Measurements from ENCODE around the gene LCORL.

Gene LCORL

GRCh38 chr4:17924189-17924588 lies 97.4 kb downstream of the LCORL start:
- CTCF ChIA-PET = no interaction called here
- Histone ChIP-seq H3K36me3 (ENCODE audit: control insufficient read depth in 4 of 4, insufficient read depth in 4 of 4, low read length in 3 of 4) (peaks cover 0 to 19% (median 7%) of the 10 kb centered on the region in 4 experiments), H3K27me3 (replicated peaks in 2 of 5; ENCODE audit: control insufficient read depth in 4 of 5, insufficient read depth in 5 of 5, low read length in 4 of 5) (no peaks in the 10 kb centered on the region), H3K9me3 (ENCODE audit: control extremely low read depth in 1 of 5, control insufficient read depth in 4 of 5, insufficient read depth in 2 of 5, low read depth in 1 of 5, low read length in 4 of 5) (peaks cover 0 to 9% (median 0%) of the 10 kb centered on the region in 5 experiments), H3K27ac (ENCODE audit: insufficient read depth in 1 of 2, low read depth in 1 of 2, low read length in 2 of 2, poor library complexity in 1 of 2, severe bottlenecking in 2 of 2) (no peak overlapping the region), H3K4me3 (ENCODE audit: control insufficient read depth in 1 of 7, extremely low read depth in 1 of 7, insufficient read depth in 4 of 7, low read depth in 2 of 7, low read length in 6 of 7) (no peak overlapping the region), H3K4me1 (ENCODE audit: control extremely low read depth in 1 of 4, control insufficient read depth in 4 of 4, insufficient read depth in 4 of 4, low read length in 3 of 4) (peaks cover 0 to 12% (median 3%) of the 10 kb centered on the region in 4 experiments)
- DNase-seq = no peak
- POLR2A ChIA-PET = no interaction called here
- WGBS (ENCODE audit: insufficient coverage) = 100% methylated on average over 5 of the region's 5 CpGs

DNA sequence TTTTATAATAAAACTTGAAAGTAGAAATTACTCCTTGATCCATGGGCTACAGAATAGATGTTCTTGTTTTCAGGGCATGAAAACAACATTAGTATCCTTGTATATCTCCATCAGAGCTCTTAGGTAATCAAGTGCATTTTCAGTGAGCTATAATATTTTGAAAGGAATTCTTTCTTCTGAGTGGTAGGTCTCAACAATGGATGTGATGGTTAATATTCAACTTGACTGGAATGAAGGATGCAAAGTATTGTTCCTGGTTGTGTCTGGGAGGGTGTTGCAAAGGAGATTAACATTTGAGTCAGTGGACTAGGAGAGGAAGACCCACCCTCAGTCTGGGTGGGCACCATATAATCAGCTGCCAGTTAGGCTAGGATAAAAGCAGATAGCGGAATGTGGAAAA lies 100.1 kb downstream of the LCORL start:
- CTCF ChIA-PET = no interaction called here
- 90% methylated on average over 1 of the region's 1 CpG for WGBS (ENCODE audit: insufficient coverage)
- H3K4me3 ChIP-seq (ENCODE audit: control insufficient read depth in 1 of 7, extremely low read depth in 1 of 7, insufficient read depth in 4 of 7, low read depth in 2 of 7, low read length in 6 of 7) = no peak overlapping the region
- no peak for DNase-seq
- H3K27ac ChIP-seq (ENCODE audit: insufficient read depth in 1 of 2, low read depth in 1 of 2, low read length in 2 of 2, poor library complexity in 1 of 2, severe bottlenecking in 2 of 2) = no peak overlapping the region
- POLR2A ChIA-PET = no interaction called here
- H3K27me3 ChIP-seq (replicated peaks in 2 of 5; ENCODE audit: control insufficient read depth in 4 of 5, insufficient read depth in 5 of 5, low read length in 4 of 5) = no peaks in the 10 kb centered on the region
- H3K4me1 ChIP-seq (ENCODE audit: control extremely low read depth in 1 of 4, control insufficient read depth in 4 of 4, insufficient read depth in 4 of 4, low read length in 3 of 4) = peaks cover 0 to 12% (median 3%) of the 10 kb centered on the region in 4 experiments
- peaks cover 0 to 12% (median 5%) of the 10 kb centered on the region in 4 experiments for H3K36me3 ChIP-seq (ENCODE audit: control insufficient read depth in 4 of 4, insufficient read depth in 4 of 4, low read length in 3 of 4)
- H3K9me3 ChIP-seq (ENCODE audit: control extremely low read depth in 1 of 5, control insufficient read depth in 4 of 5, insufficient read depth in 2 of 5, low read depth in 1 of 5, low read length in 4 of 5) = peaks cover 0 to 1% (median 0%) of the 10 kb centered on the region in 5 experiments

GRCh38 chr4:17920681-17921080 lies 100.9 kb downstream of the LCORL start:
- peaks cover 0 to 12% (median 3%) of the 10 kb centered on the region in 4 experiments for H3K4me1 ChIP-seq (ENCODE audit: control extremely low read depth in 1 of 4, control insufficient read depth in 4 of 4, insufficient read depth in 4 of 4, low read length in 3 of 4)
- no peaks in the 10 kb centered on the region for H3K27me3 ChIP-seq (replicated peaks in 2 of 5; ENCODE audit: control insufficient read depth in 4 of 5, insufficient read depth in 5 of 5, low read length in 4 of 5)
- no peak overlapping the region for H3K27ac ChIP-seq (ENCODE audit: insufficient read depth in 1 of 2, low read depth in 1 of 2, low read length in 2 of 2, poor library complexity in 1 of 2, severe bottlenecking in 2 of 2)
- H3K4me3 ChIP-seq (ENCODE audit: control insufficient read depth in 1 of 7, extremely low read depth in 1 of 7, insufficient read depth in 4 of 7, low read depth in 2 of 7, low read length in 6 of 7) = no peak overlapping the region
- peaks cover 0 to 1% (median 0%) of the 10 kb centered on the region in 5 experiments for H3K9me3 ChIP-seq (ENCODE audit: control extremely low read depth in 1 of 5, control insufficient read depth in 4 of 5, insufficient read depth in 2 of 5, low read depth in 1 of 5, low read length in 4 of 5)
- ChIA-PET POLR2A (no interaction called here), CTCF (no interaction called here)
- DNase-seq = peak in 2 of 3 donors; percentile 58 to 74
- WGBS (ENCODE audit: insufficient coverage) = 100% methylated on average over 1 of the region's 1 CpG
- H3K36me3 ChIP-seq (ENCODE audit: control insufficient read depth in 4 of 4, insufficient read depth in 4 of 4, low read length in 3 of 4) = peaks cover 0 to 12% (median 5%) of the 10 kb centered on the region in 4 experiments

DNA sequence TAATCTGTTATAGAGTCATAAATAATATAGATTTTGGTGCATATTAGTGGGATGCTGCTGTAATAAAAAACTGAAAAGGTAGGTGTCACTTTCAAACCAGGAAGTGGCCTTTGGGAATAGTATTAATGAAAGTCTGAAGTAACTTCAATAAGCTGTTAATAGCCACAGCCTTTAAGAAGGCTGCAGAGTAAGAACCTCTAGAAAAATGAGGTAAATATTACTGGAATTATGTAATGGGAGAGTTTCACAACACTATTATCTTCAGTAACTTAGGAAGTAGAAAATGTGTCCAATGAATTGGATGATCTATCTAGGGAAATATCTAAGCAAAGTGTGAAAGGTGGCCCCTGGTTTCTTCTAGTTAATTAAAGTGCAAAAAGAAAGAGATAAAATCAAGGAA lies 106.1 kb downstream of the LCORL start:
- H3K36me3 ChIP-seq (ENCODE audit: control insufficient read depth in 4 of 4, insufficient read depth in 4 of 4, low read length in 3 of 4) = peaks cover 4 to 22% (median 12%) of the 10 kb centered on the region in 4 experiments
- H3K4me3 ChIP-seq (ENCODE audit: control insufficient read depth in 1 of 7, extremely low read depth in 1 of 7, insufficient read depth in 4 of 7, low read depth in 2 of 7, low read length in 6 of 7) = no peak overlapping the region
- ChIA-PET POLR2A (no interaction called here), CTCF (no interaction called here)
- DNase-seq = no peak
- peaks cover 0 to 2% (median 1%) of the 10 kb centered on the region in 4 experiments for H3K4me1 ChIP-seq (ENCODE audit: control extremely low read depth in 1 of 4, control insufficient read depth in 4 of 4, insufficient read depth in 4 of 4, low read length in 3 of 4)
- H3K9me3 ChIP-seq (ENCODE audit: control extremely low read depth in 1 of 5, control insufficient read depth in 4 of 5, insufficient read depth in 2 of 5, low read depth in 1 of 5, low read length in 4 of 5) = peaks cover 0 to 1% (median 0%) of the 10 kb centered on the region in 5 experiments
- H3K27me3 ChIP-seq (replicated peaks in 2 of 5; ENCODE audit: control insufficient read depth in 4 of 5, insufficient read depth in 5 of 5, low read length in 4 of 5) = no peaks in the 10 kb centered on the region
- H3K27ac ChIP-seq (ENCODE audit: insufficient read depth in 1 of 2, low read depth in 1 of 2, low read length in 2 of 2, poor library complexity in 1 of 2, severe bottlenecking in 2 of 2) = no peak overlapping the region

DNA sequence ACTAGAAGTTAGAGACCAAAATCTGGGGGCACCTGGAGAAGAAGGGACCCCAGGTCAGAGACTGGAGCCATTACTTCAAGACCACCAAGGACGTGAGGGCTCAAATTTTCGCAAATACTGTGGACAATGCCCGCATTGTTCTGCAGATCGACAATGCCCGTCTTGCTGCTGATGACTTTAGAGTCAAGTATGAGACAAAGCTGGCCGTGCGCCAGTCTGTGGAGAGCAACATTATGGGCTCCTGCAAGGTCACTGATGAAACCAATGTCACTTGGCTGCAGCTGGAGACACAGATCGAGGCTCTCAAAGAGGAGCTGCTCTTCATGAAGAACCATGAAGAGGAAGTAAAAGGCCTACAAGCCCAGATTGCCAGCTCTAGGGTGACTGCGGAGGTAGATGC lies 109.5 kb downstream of the LCORL start:
- peaks cover 4 to 27% (median 11%) of the 10 kb centered on the region in 4 experiments for H3K36me3 ChIP-seq (ENCODE audit: control insufficient read depth in 4 of 4, insufficient read depth in 4 of 4, low read length in 3 of 4)
- no peaks in the 10 kb centered on the region for H3K27me3 ChIP-seq (replicated peaks in 2 of 5; ENCODE audit: control insufficient read depth in 4 of 5, insufficient read depth in 5 of 5, low read length in 4 of 5)
- no peaks in the 10 kb centered on the region for H3K9me3 ChIP-seq (ENCODE audit: control extremely low read depth in 1 of 5, control insufficient read depth in 4 of 5, insufficient read depth in 2 of 5, low read depth in 1 of 5, low read length in 4 of 5)
- no peaks in the 10 kb centered on the region for H3K4me1 ChIP-seq (ENCODE audit: control extremely low read depth in 1 of 4, control insufficient read depth in 4 of 4, insufficient read depth in 4 of 4, low read length in 3 of 4)
- ChIA-PET POLR2A (no interaction called here), CTCF (interaction anchor here (1.4 kb wide), 1 partner anchor 26 kb away, joined by 3 read pairs; no protein-coding TSS in a partner anchor)
- no peak for DNase-seq
- 97% methylated on average over 9 of the region's 9 CpGs for WGBS (ENCODE audit: insufficient coverage)
- no peak overlapping the region for H3K4me3 ChIP-seq (ENCODE audit: control insufficient read depth in 1 of 7, extremely low read depth in 1 of 7, insufficient read depth in 4 of 7, low read depth in 2 of 7, low read length in 6 of 7)
- no peak overlapping the region for H3K27ac ChIP-seq (ENCODE audit: insufficient read depth in 1 of 2, low read depth in 1 of 2, low read length in 2 of 2, poor library complexity in 1 of 2, severe bottlenecking in 2 of 2)

DNA sequence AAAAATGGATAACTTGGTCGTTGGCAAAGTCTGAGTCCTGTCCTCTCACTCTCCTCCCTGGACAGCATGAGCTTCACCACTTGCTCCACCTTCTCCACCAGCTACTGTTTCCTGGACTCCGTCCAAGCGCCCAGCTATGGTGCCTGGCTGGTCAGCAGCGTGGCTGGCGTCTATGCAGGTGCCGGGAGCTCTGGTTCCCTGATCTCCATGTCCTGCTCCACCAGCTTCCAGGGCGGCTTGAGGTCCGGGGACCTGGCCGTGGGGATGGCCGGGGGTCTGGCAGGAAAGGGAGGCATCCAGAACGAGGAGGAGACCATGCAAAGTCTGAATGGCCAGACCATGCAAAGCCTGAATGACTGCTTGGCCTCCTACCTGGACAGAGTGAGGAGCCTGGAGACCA lies 109.9 kb downstream of the LCORL start:
- POLR2A ChIA-PET = no interaction called here
- no peaks in the 10 kb centered on the region for H3K27me3 ChIP-seq (replicated peaks in 2 of 5; ENCODE audit: control insufficient read depth in 4 of 5, insufficient read depth in 5 of 5, low read length in 4 of 5)
- 100% methylated on average over 11 of the region's 11 CpGs for WGBS (ENCODE audit: insufficient coverage)
- H3K27ac ChIP-seq (ENCODE audit: insufficient read depth in 1 of 2, low read depth in 1 of 2, low read length in 2 of 2, poor library complexity in 1 of 2, severe bottlenecking in 2 of 2) = no peak overlapping the region
- no peak for DNase-seq
- no peak overlapping the region for H3K4me3 ChIP-seq (ENCODE audit: control insufficient read depth in 1 of 7, extremely low read depth in 1 of 7, insufficient read depth in 4 of 7, low read depth in 2 of 7, low read length in 6 of 7)
- no peaks in the 10 kb centered on the region for H3K9me3 ChIP-seq (ENCODE audit: control extremely low read depth in 1 of 5, control insufficient read depth in 4 of 5, insufficient read depth in 2 of 5, low read depth in 1 of 5, low read length in 4 of 5)
- H3K4me1 ChIP-seq (ENCODE audit: control extremely low read depth in 1 of 4, control insufficient read depth in 4 of 4, insufficient read depth in 4 of 4, low read length in 3 of 4) = no peaks in the 10 kb centered on the region
- peaks cover 4 to 28% (median 11%) of the 10 kb centered on the region in 4 experiments for H3K36me3 ChIP-seq (ENCODE audit: control insufficient read depth in 4 of 4, insufficient read depth in 4 of 4, low read length in 3 of 4)
- CTCF ChIA-PET = interaction anchor here (0.8 kb wide), 1 partner anchor 108 kb away, joined by 3 read pairs; no protein-coding TSS in a partner anchor

DNA sequence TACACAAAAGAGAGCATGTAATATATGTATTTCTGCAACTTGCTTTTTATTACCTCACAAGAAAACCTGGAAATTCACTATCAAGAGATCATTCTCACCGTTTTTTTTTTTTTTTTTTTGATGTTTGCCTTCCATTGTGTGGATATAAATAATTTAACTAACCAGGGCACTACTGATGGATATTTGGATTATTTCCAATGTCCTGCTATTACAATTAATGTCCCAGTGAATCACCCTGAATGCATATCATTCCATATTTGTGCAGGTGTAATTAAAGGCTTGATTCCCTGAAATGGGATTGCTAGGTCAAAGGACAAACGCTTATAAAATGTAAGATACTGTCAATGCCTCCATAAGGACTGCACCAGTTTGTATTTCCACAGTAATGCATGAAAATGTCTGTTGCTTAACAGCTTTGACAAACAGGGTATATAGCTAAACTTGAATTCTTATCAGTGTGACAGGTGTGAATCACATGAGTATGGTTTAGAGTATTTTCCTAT lies 123.0 kb downstream of the LCORL start:
- H3K9me3 ChIP-seq (ENCODE audit: control extremely low read depth in 1 of 5, control insufficient read depth in 4 of 5, insufficient read depth in 2 of 5, low read depth in 1 of 5, low read length in 4 of 5) = no peaks in the 10 kb centered on the region
- H3K36me3 ChIP-seq (ENCODE audit: control insufficient read depth in 4 of 4, insufficient read depth in 4 of 4, low read length in 3 of 4) = peaks cover 0 to 9% (median 2%) of the 10 kb centered on the region in 4 experiments
- WGBS (ENCODE audit: insufficient coverage) = 100% methylated on average over 1 of the region's 2 CpGs
- H3K27me3 ChIP-seq (replicated peaks in 2 of 5; ENCODE audit: control insufficient read depth in 4 of 5, insufficient read depth in 5 of 5, low read length in 4 of 5) = no peaks in the 10 kb centered on the region
- no peaks in the 10 kb centered on the region for H3K4me1 ChIP-seq (ENCODE audit: control extremely low read depth in 1 of 4, control insufficient read depth in 4 of 4, insufficient read depth in 4 of 4, low read length in 3 of 4)
- ChIA-PET CTCF (no interaction called here), POLR2A (interaction anchor here (0.6 kb wide), 1 partner anchor 1076 kb away, joined by 6 read pairs; no protein-coding TSS in a partner anchor)
- no peak overlapping the region for H3K4me3 ChIP-seq (ENCODE audit: control insufficient read depth in 1 of 7, extremely low read depth in 1 of 7, insufficient read depth in 4 of 7, low read depth in 2 of 7, low read length in 6 of 7)
- no peak for DNase-seq
- no peak overlapping the region for H3K27ac ChIP-seq (ENCODE audit: insufficient read depth in 1 of 2, low read depth in 1 of 2, low read length in 2 of 2, poor library complexity in 1 of 2, severe bottlenecking in 2 of 2)
